H1 (cell line): ENCODE data around the gene NMRAL1. TPM values are rescaled to one million over a fixed set of nuclear protein-coding genes. Genes with fewer than 3 reads are reported as not detected.

ENCODE experiments used
- CTCF ChIA-PET: fragments of 300-600 bp; sonication (Branson Sonifier 250); formaldehyde crosslinking; loops from one replicate; lab custom pipeline; 2021; ENCODE audit not compliant: partially characterized antibody; lab: Charles Lee
- POLR2A ChIA-PET: fragments of 300-600 bp; sonication (Branson Sonifier 250); formaldehyde crosslinking; loops from one replicate; lab custom pipeline; 2021; ENCODE audit warnings: inconsistent platforms; ENCODE audit not compliant: partially characterized antibody; lab: Charles Lee
- DNase-seq, 2 experiments: peaks; one replicate each; pipeline versions ENCODE4 v3.0.0 to v3.0.0-alpha.2; 2010 to 2022; ENCODE audit warnings: low spot score in 2 of 2, low read depth in 1 of 2, mixed read lengths in 1 of 2
- FAIRE-seq: peaks from 2 replicates; lab custom pipeline; 2011; peaks lifted over from hg19 to GRCh38; lab: Jason Lieb, UNC
- H2AFZ ChIP-seq: 2 replicates; pipeline ENCODE4 v1.8.1; 2012; ENCODE audit warnings: low read length, inconsistent platforms
- H2AK5ac ChIP-seq: 2 replicates; pipeline ENCODE4 v1.6.1; 2013; ENCODE audit warnings: low read depth, low read length
- H2BK120ac ChIP-seq: replicated peaks from 2 replicates; pipeline ENCODE3; 2013; ENCODE audit warnings: low read depth, low read length, inconsistent platforms
- H2BK12ac ChIP-seq: 2 replicates; pipeline ENCODE4 v1.6.1; 2013; ENCODE audit warnings: low read depth, low read length
- H2BK15ac ChIP-seq: 2 replicates; pipeline ENCODE4 v1.6.1; 2013; ENCODE audit warnings: low read length
- H2BK20ac ChIP-seq: 2 replicates; pipeline ENCODE4 v1.6.1; 2013; ENCODE audit warnings: low read length
- H2BK5ac ChIP-seq: 2 replicates; pipeline ENCODE4 v1.6.1; 2013; ENCODE audit warnings: low read depth, low read length
- H3K14ac ChIP-seq: 2 replicates; pipeline ENCODE4 v1.6.1; 2013; ENCODE audit warnings: inconsistent platforms; ENCODE audit not compliant: insufficient read length
- H3K18ac ChIP-seq: 2 replicates; pipeline ENCODE4 v1.6.1; 2013; ENCODE audit warnings: low read length; ENCODE audit errors: extremely low read depth
- H3K23ac ChIP-seq: 2 replicates; pipeline ENCODE4 v1.6.1; 2013; ENCODE audit warnings: inconsistent platforms; ENCODE audit not compliant: insufficient read length
- H3K23me2 ChIP-seq: 2 replicates; pipeline ENCODE4 v1.6.1; 2013; ENCODE audit warnings: low read depth, low read length
- H3K27ac ChIP-seq: 2 replicates; pipeline ENCODE4 v1.6.1; 2011; ENCODE audit warnings: low read depth, low read length, inconsistent platforms
- H3K27me3 ChIP-seq, 4 experiments: replicated peaks in 1 of 4; 1 replicate in 1 of 4; 2 replicates in 3 of 4; pipeline versions ENCODE4 v1.6.1 to v1.8.1; 2011 to 2013; ENCODE audit warnings: low read length in 3 of 4, mild to moderate bottlenecking in 3 of 4, inconsistent platforms in 2 of 4, mixed read lengths in 2 of 4, moderate library complexity in 1 of 4; ENCODE audit not compliant: control insufficient read depth in 3 of 4, insufficient read depth in 3 of 4; ENCODE audit errors: extremely low read depth in 1 of 4
- H3K36me3 ChIP-seq, 4 experiments: 2 replicates each; pipeline versions ENCODE4 v1.6.1 to v1.8.1; 2011 to 2013; ENCODE audit warnings: mild to moderate bottlenecking in 4 of 4, low read length in 3 of 4, moderate library complexity in 2 of 4, control low read depth in 1 of 4, inconsistent platforms in 1 of 4; ENCODE audit not compliant: insufficient read depth in 4 of 4, control insufficient read depth in 2 of 4
- H3K4ac ChIP-seq: replicated peaks from 2 replicates; pipeline ENCODE3; 2013; ENCODE audit warnings: low read length, low read depth, mixed read lengths, inconsistent platforms; ENCODE audit not compliant: insufficient read length
- H3K4me1 ChIP-seq, 4 experiments: replicated peaks in 1 of 4; 1 replicate in 1 of 4; 2 replicates in 3 of 4; pipeline versions ENCODE4 v1.6.1 to v1.8.1; 2011 to 2013; ENCODE audit warnings: low read length in 3 of 4, inconsistent platforms in 2 of 4, mixed read lengths in 1 of 4; ENCODE audit not compliant: insufficient read depth in 4 of 4, control insufficient read depth in 3 of 4
- H3K4me2 ChIP-seq, 2 experiments: 2 replicates each; pipeline versions ENCODE4 v1.6.1 to v1.8.1; 2011 to 2013; ENCODE audit warnings: low read depth in 2 of 2, low read length in 2 of 2, control low read depth in 1 of 2, inconsistent platforms in 1 of 2, mild to moderate bottlenecking in 1 of 2; ENCODE audit not compliant: insufficient read depth in 1 of 2
- H3K4me3 ChIP-seq, 4 experiments: fragments of 200-600, 300-600 bp in 1 of 4; sonication (generic), shearing (Covaris generic), sonication (Bioruptor Twin) in 1 of 4; 2 replicates each; pipeline versions ENCODE4 v1.5.1 to v1.8.1; 2011 to 2016; ENCODE audit warnings: low read length in 4 of 4, low read depth in 3 of 4, control low read depth in 2 of 4, inconsistent platforms in 2 of 4, mild to moderate bottlenecking in 2 of 4, mixed read lengths in 1 of 4, moderate library complexity in 1 of 4; ENCODE audit not compliant: insufficient read depth in 2 of 4; ENCODE audit errors: extremely low read depth in 1 of 4
- H3K56ac ChIP-seq: replicated peaks from 2 replicates; pipeline ENCODE3; 2013; ENCODE audit warnings: low read depth, mild to moderate bottlenecking, mixed read lengths, low read length, inconsistent platforms; ENCODE audit not compliant: insufficient read length
- H3K79me1 ChIP-seq: 2 replicates; pipeline ENCODE4 v1.6.1; 2013; ENCODE audit warnings: low read depth, low read length, control low read depth
- H3K79me2 ChIP-seq, 2 experiments: 2 replicates each; pipeline versions ENCODE4 v1.6.1 to v1.8.1; 2012 to 2013; ENCODE audit warnings: low read length in 2 of 2, mild to moderate bottlenecking in 2 of 2, inconsistent platforms in 1 of 2; ENCODE audit not compliant: insufficient read depth in 2 of 2, control insufficient read depth in 1 of 2
- H3K9ac ChIP-seq, 4 experiments: replicated peaks in 1 of 4; 1 replicate in 1 of 4; 2 replicates in 3 of 4; pipeline versions ENCODE4 v1.6.1 to v1.8.1; 2011 to 2013; ENCODE audit warnings: low read depth in 3 of 4, low read length in 3 of 4, control low read depth in 2 of 4, mild to moderate bottlenecking in 2 of 4, moderate library complexity in 2 of 4, inconsistent platforms in 1 of 4; ENCODE audit errors: extremely low read depth in 1 of 4
- H3K9me3 ChIP-seq, 2 experiments: 2 replicates each; pipeline versions ENCODE4 v1.6.1 to v1.8.1; 2012 to 2013; ENCODE audit warnings: mild to moderate bottlenecking in 2 of 2, moderate library complexity in 2 of 2, control low read depth in 1 of 2, inconsistent platforms in 1 of 2, low read depth in 1 of 2, low read length in 1 of 2, mixed read lengths in 1 of 2; ENCODE audit not compliant: insufficient read depth in 2 of 2
- H4K20me1 ChIP-seq, 2 experiments: replicated peaks in 1 of 2; 2 replicates each; pipeline versions ENCODE3 to v1.8.1; 2011 to 2013; ENCODE audit warnings: inconsistent platforms in 2 of 2, low read length in 2 of 2, mild to moderate bottlenecking in 1 of 2; ENCODE audit not compliant: insufficient read depth in 2 of 2, control insufficient read depth in 1 of 2
- H4K5ac ChIP-seq: 2 replicates; pipeline ENCODE4 v1.6.1; 2013; ENCODE audit warnings: low read length, low read depth, mixed read lengths, inconsistent platforms; ENCODE audit not compliant: insufficient read length
- H4K8ac ChIP-seq: 2 replicates; pipeline ENCODE4 v1.8.0; 2013; ENCODE audit warnings: mild to moderate bottlenecking, moderate library complexity, low read length, inconsistent platforms; ENCODE audit not compliant: insufficient read depth; ENCODE audit errors: extremely low read depth
- H4K91ac ChIP-seq: replicated peaks from 2 replicates; pipeline ENCODE3; 2013; ENCODE audit warnings: low read length, mixed read lengths, inconsistent platforms; ENCODE audit not compliant: insufficient read length
- ASH2L ChIP-seq: fragments of 200-600, 300-600 bp; sonication (generic); IDR thresholded peaks from one replicate; pipeline ENCODE4 v1.7.1; 2017; ENCODE audit warnings: low read length
- CEBPB ChIP-seq: IDR thresholded peaks from 2 replicates; pipeline ENCODE4 v1.6.1; 2012; ENCODE audit warnings: low read depth, low read length
- CHD2 ChIP-seq: IDR thresholded peaks from 2 replicates; pipeline ENCODE4 v1.6.1; 2012; ENCODE audit warnings: low read length, improper control_type of control experiment
- CREB1 ChIP-seq: IDR thresholded peaks from 2 replicates; pipeline ENCODE4 v1.6.1; 2012; ENCODE audit warnings: inconsistent platforms
- KDM5A ChIP-seq: fragments of 200-600 bp; IDR thresholded peaks from 2 replicates; pipeline ENCODE4 v1.7.1; 2012; ENCODE audit warnings: mild to moderate bottlenecking, low read length, inconsistent platforms, mixed read lengths
- NRF1 ChIP-seq: IDR thresholded peaks from 2 replicates; pipeline ENCODE4 v1.6.1; 2011; ENCODE audit warnings: mild to moderate bottlenecking, low read depth, low read length, improper control_type of control experiment
- POLR2A ChIP-seq, 2 experiments: IDR thresholded peaks; 1 replicate in 1 of 2; 2 replicates in 1 of 2; pipeline ENCODE4 v1.6.1; 2011; ENCODE audit warnings: low read depth in 2 of 2, low read length in 2 of 2, mild to moderate bottlenecking in 2 of 2; ENCODE audit errors: control extremely low read depth in 1 of 2
- SUZ12 ChIP-seq: fragments of 200-600 bp; sonication (generic); IDR thresholded peaks from 2 replicates; pipeline ENCODE4 v1.6.1; 2012; ENCODE audit warnings: mild to moderate bottlenecking, inconsistent platforms, low read length, moderate library complexity, mixed read lengths
- WGBS, 2 experiments: shearing (Covaris generic) in 1 of 2; methylation state at CpG; one replicate each; pipeline versions ENCODE4 v1.1.6 to v1.1.7; 2013 to 2015; ENCODE audit warnings: low lambda C conversion rate in 2 of 2, mixed read lengths in 2 of 2, inconsistent platforms in 1 of 2, low coverage in 1 of 2, missing lambda C conversion rate in 1 of 2; ENCODE audit not compliant: insufficient replicate concordance in 2 of 2, insufficient coverage in 1 of 2, insufficient read length in 1 of 2; ENCODE audit errors: extremely low coverage in 1 of 2, missing lambda C conversion rate in 1 of 2; 5-methylcytosine and 5-hydroxymethylcytosine counted together
- polyA plus RNA-seq, 7 experiments: library from polyadenylated mRNA; depleted of rRNA in 3 of 7; stranded (reverse) in 5 of 7; unstranded in 2 of 7; fragments of >200 nt in 5 of 7; fragments of 200-250 nt in 2 of 7; gene quantifications; 1 replicate in 5 of 7; 2 replicates in 1 of 7; 4 replicates in 1 of 7; pipeline versions ENCODE4 v1.2.1 to v1.2.3, GENCODE V29; 2011 to 2013; ENCODE audit warnings: missing spikeins in 2 of 7, mixed read lengths in 2 of 7
- total RNA-seq: library from RNA; stranded (reverse); fragmentation: NEBNext Ultra II Directional; extraction: Animal tissue kit (Norgen Biotek cat#: 25700); gene quantifications from 2 replicates; pipeline ENCODE4 v1.2.1, GENCODE V29; 2021
- TF ChIP-seq, protein P1 (sequence below): IDR thresholded peaks from 2 replicates; pipeline ENCODE4 v1.6.1; 2012; ENCODE audit warnings: inconsistent platforms
- TF ChIP-seq, protein P2 (sequence below): IDR thresholded peaks from 2 replicates; pipeline ENCODE4 v1.6.1; 2011; ENCODE audit warnings: low read length, improper control_type of control experiment
- TF ChIP-seq, protein P3 (sequence below): IDR thresholded peaks from 2 replicates; pipeline ENCODE4 v1.6.1; 2012; ENCODE audit warnings: low read length, inconsistent platforms

NMRAL1 gene
- total and polyA plus RNA-seq, 2 of the 8 experiments (the other 6 are each of a cell fraction or from before 2014, with no cell fraction given): 66.8 to 143 TPM

DNA sequence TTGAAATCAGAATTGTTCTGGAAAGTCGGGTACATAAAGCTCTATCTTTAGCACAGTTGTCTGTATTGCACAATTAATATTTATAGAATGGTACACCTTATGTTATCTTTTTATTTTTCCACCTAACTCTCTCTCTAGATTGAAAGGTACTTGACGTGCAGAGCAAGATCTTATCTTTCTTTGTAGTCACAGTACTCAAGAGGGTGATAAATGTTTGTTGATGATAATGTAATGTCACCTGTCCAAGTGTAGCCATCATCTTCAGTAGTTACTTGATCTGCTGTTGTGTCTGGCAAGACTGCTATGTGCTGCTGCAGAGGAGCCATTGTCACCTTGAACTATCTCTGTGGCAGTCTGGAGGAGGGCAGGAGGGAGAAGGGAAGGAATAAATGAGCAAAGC lies 7.1 kb upstream of the NMRAL1 start:
- no peak overlapping the region for H2AK5ac ChIP-seq
- H3K9ac ChIP-seq: no peak overlapping the region
- H3K27me3 ChIP-seq: no peaks in the 10 kb centered on the region
- no peak overlapping the region for H2BK12ac ChIP-seq
- peaks cover 7% of the 10 kb centered on the region; the same call in 1 of the 2 replicates for H3K23me2 ChIP-seq
- DNase-seq (no peak), FAIRE-seq (no peak)
- CTCF ChIA-PET: interaction anchor here (1.8 kb wide), 1 partner anchor 67 kb away, joined by 5 read pairs; no protein-coding TSS in a partner anchor
- H4K5ac ChIP-seq: no peak overlapping the region
- no peak overlapping the region for H3K4me2 ChIP-seq
- no peak overlapping the region for H4K91ac ChIP-seq
- H3K79me1 ChIP-seq: 0 out of 2 replicates have a peak, but pooled peaks cover 2% of the 10 kb centered on the region
- no peak overlapping the region for H2BK15ac ChIP-seq
- TF ChIP-seq ASH2L: no peak
- TF ChIP-seq SUZ12: no peak
- no peak for TF ChIP-seq CREB1
- TF ChIP-seq CEBPB: no peak
- TF ChIP-seq, protein P1, sequence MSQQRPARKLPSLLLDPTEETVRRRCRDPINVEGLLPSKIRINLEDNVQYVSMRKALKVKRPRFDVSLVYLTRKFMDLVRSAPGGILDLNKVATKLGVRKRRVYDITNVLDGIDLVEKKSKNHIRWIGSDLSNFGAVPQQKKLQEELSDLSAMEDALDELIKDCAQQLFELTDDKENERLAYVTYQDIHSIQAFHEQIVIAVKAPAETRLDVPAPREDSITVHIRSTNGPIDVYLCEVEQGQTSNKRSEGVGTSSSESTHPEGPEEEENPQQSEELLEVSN: no peak
- no peak for TF ChIP-seq NRF1
- TF ChIP-seq CHD2: no peak
- TF ChIP-seq KDM5A: no peak
- TF ChIP-seq POLR2A (IDR thresholded peaks at IDR 0.05; ENCODE audit: control extremely low read depth in 1 of 2, low read depth in 2 of 2, low read length in 2 of 2): no peak
- TF ChIP-seq, protein P2, sequence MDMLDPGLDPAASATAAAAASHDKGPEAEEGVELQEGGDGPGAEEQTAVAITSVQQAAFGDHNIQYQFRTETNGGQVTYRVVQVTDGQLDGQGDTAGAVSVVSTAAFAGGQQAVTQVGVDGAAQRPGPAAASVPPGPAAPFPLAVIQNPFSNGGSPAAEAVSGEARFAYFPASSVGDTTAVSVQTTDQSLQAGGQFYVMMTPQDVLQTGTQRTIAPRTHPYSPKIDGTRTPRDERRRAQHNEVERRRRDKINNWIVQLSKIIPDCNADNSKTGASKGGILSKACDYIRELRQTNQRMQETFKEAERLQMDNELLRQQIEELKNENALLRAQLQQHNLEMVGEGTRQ: no peak
- TF ChIP-seq, protein P3, sequence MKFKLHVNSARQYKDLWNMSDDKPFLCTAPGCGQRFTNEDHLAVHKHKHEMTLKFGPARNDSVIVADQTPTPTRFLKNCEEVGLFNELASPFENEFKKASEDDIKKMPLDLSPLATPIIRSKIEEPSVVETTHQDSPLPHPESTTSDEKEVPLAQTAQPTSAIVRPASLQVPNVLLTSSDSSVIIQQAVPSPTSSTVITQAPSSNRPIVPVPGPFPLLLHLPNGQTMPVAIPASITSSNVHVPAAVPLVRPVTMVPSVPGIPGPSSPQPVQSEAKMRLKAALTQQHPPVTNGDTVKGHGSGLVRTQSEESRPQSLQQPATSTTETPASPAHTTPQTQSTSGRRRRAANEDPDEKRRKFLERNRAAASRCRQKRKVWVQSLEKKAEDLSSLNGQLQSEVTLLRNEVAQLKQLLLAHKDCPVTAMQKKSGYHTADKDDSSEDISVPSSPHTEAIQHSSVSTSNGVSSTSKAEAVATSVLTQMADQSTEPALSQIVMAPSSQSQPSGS: no peak
- no peak overlapping the region for H2BK5ac ChIP-seq
- H2BK20ac ChIP-seq: no peak overlapping the region
- H3K56ac ChIP-seq: no peak overlapping the region
- peaks cover 0 to 6% of the 10 kb centered on the region in 2 experiments; a peak in 2 of 4 replicates for H3K79me2 ChIP-seq
- H3K23ac ChIP-seq: no peak overlapping the region
- no peak overlapping the region for H2BK120ac ChIP-seq
- H2AFZ ChIP-seq: no peak overlapping the region
- H3K4me3 ChIP-seq: no peak overlapping the region
- POLR2A ChIA-PET: interaction anchor here (0.9 kb wide), 1 partner anchor 116 kb away, joined by 3 read pairs; no protein-coding TSS in a partner anchor
- no peak overlapping the region for H4K8ac ChIP-seq
- no peaks in the 10 kb centered on the region for H3K9me3 ChIP-seq
- peaks cover 0 to 4% (median 3%) of the 10 kb centered on the region in 4 experiments; a peak in 5 of 7 replicates for H3K4me1 ChIP-seq
- 90% methylated on average over 2 of the region's 2 CpGs; no CpG with 5 or more reads in 1 of the 2 experiments for WGBS, 2 experiments
- H4K20me1 ChIP-seq: peaks cover 2 to 4% of the 10 kb centered on the region in 2 experiments
- no peak overlapping the region for H3K4ac ChIP-seq
- no peak overlapping the region for H3K18ac ChIP-seq
- H3K36me3 ChIP-seq: 0 out of 8 replicates have a peak, but pooled peaks cover 0 to 3% (median 0%) of the 10 kb centered on the region in 4 experiments
- H3K14ac ChIP-seq: no peak overlapping the region
- H3K27ac ChIP-seq: no peak overlapping the region
